CD1c-positive myeloid dendritic cell (primary cell): ENCODE measurements around the gene POTEF.
"Not testable (repeated sequence)": the region's sequence is repeated elsewhere in the genome, so short reads cannot be mapped to it uniquely, and the experiment has no call there.

Experiments
- DNase-seq: peaks from one replicate; pipeline ENCODE4 v3.0.0-alpha.2; 2016; ENCODE audit errors: extremely low spot score

Gene POTEF

DNA sequence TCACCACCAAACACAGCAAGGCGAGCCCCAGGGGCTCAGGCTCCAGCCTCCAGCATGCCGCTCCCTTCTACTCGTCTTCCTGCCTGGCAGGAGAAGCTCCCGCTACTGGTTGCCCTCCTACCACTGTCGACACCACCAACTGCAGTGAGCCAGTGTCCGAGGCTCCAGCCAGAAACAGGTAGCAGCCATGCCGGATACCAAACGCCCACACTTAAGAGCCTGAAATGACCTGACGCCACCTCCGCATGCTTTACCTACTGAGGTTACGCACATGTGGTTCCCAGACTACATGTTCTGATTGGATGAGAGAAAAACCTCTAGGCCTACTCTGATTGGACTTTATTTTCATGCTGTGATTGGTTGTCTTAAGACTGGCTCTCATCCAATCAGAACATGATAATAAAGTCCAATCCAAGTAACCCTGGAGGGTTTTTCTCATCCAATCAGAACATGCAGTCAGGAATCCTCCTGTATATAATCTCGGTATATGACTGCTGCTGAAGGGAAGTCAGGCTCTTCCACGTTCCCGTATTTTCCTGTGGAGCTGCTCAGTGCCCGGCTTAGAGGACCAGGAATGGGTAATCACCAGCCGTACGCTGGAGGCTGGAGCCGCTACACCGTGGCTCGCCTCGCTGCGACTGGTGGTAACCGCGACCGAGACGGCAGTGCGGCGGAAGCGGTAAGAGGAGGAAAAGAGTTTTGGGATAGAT, at the start of gene POTEF:
Gene POTEF (minus strand): TSS at position 103 of the 710 bp plus-strand sequence. CDS start 8,707 bp downstream, outside the sequence.
- not testable (repeated sequence) for DNase-seq

DNA sequence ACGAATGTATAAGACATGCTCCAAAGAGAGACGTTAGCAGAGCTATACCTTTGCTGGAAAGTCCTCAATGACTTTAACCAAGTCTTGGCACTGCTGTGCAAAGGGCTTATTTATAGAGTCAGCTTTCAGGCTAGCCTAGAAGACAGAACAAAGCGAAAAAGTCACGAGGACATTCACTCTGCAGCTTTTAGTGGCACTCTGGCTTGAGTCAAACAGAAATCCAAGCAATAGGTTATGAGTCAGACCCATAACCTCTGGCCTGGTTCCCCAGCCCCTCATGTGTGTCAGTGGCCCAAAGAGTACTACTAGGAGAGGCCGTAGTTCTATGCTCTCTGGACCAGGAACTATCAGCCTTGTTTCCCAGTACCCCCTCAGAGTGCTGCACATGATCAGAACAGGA, 45.8 kb upstream of the POTEF start:
- not testable (repeated sequence) for DNase-seq

DNA sequence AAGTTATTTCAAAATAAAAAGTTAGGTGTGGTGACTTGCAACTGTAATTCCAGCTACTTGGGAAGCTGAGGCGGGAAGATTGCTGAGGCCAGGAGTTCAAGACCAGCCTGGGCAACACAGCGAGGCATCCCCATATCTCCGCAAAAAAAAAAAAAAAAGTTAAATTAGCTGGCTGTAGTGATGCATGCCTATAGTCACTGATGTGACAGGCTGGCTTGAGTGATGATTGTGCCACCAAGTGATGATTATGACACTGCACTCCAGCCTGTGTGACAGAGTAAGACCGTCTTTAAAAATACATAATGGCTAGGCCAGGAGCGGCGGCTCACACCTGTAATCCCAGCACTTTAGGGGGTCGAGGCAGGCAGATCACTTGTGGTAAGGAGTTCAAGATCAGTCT, 40.9 kb upstream of the POTEF start:
- DNase-seq, result no peak

DNA sequence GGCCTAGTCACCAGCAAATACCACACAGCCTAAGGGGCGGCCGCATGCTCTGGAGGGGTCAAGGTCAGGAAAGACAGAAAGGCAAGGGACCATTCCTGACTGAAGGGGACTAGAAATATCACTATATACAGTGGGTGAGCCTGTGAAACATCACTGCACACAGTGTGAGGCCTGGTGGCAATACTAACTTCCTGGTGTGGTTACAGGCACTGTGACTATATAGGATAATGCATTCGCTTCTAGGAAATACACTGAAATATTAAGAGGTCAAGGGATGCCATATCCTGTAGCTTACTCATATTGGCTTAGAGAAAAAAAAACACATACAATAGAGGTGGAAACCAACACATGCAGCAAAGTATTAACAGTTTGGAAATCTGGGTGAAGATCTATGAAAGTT, 40.1 kb upstream of the POTEF start:
- not testable (repeated sequence) for DNase-seq

DNA sequence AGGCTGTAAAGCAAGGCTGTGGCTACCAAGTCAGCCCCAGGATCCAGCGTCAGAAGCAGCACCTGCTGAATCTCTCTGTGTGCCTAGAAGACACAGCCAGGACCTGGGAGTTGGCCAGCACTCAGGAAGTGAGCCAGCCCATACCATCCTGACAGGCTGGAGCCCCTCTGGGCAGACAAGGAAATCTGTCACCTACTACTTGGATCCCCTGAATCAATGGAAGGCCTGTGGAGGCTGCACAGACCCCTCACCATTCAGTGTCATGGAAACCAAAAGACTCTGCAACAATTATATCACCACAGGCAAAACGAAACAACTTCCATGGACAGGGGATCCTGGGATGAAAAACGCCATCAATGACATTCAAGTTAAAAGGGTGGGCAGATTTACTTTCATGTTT, 37.6 kb upstream of the POTEF start:
- DNase-seq, result not testable (repeated sequence)

DNA sequence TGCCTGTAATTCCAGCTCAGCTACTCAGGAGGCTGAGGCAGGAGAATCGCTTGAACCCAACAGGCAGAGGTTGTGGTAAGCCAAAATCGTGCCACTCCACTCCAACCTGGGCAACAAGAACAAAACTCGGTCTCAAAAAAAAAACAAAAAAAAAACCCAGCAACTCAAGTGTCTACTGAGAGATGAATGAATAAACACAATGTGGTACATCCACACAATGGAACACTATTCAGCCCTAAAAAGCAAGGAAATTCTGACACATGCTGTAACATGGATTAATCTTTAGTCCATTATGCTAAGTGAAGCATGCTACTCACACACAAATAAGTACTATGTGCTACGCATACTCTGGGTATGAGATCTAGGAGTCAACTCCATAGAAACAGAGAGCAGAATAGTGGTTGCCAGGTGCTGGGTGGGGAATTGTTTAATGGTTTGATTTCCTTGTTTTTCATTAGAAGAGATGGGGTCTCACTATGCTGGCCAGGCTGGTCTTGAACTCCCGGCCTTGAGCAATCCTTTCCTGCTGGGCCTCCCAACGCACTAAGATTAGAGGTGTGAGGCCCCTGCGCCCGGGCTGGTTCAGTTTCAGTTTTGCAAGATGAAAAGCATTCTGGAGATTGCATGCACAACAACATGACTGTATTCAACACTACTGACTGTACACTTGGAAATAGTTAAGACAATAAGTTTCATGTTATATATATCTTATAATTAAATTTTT, 36.4 kb upstream of the POTEF start:
- DNase-seq, result no peak

DNA sequence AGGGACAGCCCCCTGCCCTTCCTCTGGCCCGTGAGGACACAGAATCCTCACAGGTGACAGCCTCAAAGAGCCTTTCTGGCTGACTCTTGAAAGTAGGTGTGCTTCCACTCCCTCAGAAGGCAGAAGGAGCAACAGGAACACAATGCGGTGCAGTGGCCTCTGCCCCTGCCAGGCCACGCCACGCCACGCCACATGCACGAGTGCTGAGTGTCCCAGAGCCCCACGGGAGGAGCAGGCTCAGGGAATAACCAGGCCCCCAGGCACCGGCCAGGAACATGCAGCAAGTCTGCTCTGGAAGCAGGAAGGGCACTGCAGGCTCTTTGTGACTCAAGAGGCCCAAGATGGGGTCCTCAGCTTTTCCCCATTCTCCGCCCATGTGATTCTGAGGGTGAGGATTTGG, 33.9 kb upstream of the POTEF start:
- no peak for DNase-seq

DNA sequence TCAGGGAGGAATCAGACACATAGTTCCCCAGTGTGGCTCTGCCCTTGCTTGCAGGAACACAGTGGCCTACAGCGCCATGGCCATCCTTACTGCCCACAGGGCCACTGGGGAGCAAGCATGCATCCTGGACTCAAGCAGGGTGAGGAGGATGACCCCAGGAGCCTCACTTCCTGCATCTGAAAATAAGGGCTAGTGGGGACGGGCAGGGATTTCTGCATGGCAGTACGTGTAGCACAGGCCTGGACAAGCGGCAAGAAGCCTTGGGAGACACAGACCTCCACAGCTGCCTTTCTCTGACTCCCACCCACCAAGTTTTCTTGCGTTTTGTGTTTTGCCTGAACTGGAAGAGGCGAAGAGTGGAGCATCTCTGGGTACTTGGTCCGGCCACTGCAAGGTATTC, 33.5 kb upstream of the POTEF start:
- DNase-seq, result not testable (repeated sequence)

DNA sequence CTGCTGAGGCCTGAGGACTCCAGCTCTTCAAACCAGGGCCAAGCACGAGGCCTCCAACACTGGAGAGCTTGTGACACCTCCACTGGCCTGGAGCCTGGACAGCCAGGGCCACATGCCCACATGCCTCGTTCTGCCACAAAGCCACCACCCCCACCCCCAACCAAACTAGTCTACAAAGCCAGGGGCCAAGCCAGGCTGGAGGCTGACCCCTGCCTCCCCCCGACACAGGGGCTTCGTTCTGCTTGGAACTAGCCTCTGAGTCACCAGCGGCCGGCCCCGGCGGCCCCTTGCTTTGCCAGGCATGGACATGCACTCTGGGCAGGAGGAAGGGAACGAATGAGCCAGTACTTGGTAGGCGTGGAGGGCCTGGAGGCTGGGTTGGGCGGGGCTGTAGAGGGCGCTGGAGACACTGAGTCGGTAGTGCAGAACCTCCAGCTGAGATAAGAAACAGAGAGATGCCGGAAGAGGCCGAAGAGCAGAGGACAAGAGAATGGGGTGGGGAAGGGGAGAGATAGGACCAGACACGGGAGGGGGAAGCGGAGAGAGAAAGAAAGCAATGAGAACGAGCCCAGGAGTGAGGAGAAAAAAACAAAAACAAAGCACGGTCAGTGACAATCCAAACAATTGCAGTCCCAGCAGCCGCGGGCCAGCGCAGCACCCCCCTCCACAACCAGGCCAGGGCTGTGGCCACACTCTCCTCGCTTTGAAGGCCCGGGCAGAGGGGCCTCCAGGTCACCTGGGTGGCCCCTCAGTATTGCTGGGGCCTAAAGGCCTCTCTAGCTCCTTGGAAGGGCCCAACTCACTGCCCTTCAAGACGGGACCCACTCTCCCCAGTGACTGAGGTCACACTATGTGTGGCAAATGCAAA, 32.0 kb upstream of the POTEF start:
- DNase-seq, result not testable (repeated sequence)

DNA sequence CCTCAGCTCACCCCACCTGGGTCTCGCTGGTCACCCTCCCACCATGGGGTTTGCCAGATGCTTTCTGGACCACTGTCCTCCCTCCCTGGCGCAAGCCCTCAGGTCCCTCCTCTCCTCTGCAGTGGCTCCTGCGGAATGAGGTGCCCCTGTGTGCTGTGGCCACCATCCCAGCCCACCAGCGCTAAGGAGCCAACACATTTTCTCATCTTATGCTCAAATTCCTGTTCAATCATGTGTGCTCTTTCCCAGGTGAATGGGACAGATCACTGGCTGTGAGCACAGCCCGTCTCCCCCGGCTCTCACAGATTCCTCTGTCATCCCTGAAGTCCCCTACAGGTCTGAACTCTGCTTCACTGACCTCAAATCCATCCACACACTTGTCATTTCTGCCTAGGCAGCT, 31.1 kb upstream of the POTEF start:
- DNase-seq, result no peak

DNA sequence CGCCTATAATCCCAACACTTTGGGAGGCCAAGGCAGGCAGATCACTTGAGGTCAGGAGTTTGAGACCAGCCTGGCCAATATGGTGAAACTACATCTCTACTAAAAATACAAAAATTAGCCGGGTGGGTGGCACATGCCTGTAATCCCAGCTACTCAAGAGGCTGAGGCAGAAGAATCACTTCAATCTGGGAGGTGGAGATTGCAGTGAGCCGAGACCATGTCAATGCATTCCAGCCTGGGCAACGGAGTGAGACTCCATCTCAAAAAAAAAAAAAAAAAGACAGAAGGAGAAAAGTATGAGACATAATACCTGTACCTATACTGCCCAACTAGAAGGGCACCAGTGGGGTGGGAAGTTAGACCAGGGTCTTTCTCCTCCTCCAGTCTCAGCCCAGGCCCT, 30.4 kb upstream of the POTEF start:
- not testable (repeated sequence) for DNase-seq

DNA sequence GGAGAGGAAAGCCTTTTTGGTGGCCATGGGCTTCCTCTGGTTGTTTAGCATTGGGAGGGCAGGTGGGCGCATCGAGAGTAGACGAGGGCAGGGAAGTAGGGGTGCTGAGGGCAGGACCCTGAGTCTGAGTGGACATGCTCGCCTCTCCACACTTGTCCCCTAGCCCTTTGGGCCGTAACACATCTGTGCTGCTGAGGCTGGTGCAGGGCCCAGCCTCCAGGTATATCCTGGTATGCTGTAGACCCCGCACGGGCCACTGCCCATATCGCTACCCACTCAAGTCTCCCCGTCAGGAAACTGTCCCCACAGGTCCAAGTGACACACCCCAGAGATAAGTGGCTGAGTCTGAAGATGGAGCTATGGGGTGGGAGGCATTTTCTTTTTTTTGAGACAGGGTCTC, 29.6 kb upstream of the POTEF start:
- DNase-seq, result no peak

DNA sequence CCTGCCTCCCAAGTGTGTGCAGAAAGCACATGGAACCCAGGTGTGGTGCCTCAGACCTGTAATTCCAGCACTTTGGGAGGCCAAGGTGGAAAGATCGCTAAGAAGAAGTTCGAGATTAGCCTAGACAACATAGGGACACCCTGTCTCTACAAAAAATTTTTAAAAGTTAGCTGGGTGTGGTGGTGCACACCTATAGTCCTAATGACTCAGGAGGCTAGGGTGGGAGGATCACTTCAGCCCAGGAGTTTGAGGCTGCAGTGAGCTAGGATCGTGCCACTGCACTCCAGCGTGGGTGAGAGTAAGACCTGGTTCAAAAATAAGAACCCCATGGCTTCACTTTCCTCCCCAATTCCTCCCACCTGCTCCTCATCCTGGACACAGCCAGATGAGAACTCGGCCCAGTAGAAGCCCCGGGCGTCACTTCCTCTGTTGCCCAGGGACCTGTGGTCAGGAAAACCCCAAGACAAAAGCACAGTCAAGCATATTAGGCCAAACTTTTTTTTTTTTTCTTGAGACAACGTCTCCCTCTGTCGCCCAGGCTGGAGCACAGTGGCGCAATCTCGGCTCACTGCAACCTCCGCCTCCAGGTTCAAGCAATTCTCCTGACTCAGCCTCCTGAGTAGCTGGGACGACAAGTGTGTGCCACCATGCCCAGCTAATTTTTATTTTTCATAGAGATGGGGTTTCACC, 28.9 kb upstream of the POTEF start:
- DNase-seq, result peak; percentile 58

DNA sequence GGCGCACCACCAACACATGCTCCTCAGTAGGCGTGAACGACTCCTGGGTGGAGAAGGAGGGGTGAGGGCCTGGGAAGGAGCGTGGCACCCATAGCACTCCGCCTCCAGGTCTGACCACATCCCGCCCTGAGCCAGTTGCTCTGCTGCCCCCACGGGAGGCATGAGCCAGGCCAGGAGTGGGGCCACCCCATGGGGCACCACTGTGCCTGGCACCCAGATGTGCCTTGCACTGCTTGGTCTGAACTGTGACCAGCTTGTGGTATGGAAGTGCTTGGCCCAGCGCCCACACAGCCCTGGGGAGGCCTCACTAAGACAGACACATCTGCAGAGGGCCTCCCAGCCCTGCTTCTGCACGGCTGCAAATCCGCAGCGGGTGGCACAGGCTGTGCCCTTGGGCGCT, 28.3 kb upstream of the POTEF start:
- not testable (repeated sequence) for DNase-seq

DNA sequence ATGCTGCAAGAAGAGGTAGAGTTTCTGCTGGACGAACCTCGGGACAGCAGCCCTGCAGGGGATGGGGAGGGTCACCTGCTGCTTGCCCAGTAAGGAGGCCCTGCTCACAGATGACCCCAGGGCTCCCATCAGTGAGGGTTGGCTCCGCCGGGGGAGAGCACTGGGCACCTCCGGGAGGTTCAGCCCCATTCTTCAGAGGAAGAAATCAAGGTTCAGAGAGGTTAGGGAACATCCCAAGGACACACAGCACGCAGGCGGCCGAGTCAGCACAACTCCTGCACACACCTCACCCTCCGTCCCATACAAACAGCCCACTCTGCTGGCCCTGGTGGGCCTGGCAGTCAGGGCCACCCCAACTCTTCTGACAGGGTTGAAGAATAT, 27.6 kb upstream of the POTEF start:
- no peak for DNase-seq

DNA sequence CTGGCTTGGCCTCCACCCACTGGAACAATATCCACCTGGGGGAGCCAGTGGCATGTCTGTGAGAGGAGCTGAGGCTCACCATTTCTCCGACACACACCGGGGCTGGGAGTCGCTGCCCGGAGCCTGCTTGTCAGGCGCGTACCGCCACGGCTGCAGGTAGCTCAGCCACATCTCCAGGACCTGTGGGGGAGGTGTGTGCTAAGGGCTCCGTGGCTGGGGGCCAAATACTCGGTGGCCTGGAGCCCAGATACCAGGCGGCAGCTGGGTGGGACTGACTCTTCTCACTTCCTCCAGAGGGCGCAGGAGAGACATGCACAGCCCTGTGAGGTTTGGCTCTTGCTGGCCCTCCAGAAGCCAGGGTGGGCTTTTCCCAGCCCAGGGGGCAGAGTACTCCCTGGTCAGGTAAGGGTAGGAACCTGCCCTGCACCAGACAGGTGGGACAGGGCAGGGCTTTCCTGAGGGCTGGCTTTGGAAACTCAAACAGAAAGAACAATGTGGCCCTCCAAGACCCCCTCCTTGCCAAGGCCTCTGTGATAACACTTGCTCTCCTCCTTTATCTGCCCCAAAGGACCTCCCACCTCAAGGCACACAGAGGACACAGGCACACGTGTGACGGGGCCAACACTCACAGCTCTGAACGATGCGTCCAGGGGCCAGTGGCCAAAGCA, 27.1 kb upstream of the POTEF start:
- not testable (repeated sequence) for DNase-seq

DNA sequence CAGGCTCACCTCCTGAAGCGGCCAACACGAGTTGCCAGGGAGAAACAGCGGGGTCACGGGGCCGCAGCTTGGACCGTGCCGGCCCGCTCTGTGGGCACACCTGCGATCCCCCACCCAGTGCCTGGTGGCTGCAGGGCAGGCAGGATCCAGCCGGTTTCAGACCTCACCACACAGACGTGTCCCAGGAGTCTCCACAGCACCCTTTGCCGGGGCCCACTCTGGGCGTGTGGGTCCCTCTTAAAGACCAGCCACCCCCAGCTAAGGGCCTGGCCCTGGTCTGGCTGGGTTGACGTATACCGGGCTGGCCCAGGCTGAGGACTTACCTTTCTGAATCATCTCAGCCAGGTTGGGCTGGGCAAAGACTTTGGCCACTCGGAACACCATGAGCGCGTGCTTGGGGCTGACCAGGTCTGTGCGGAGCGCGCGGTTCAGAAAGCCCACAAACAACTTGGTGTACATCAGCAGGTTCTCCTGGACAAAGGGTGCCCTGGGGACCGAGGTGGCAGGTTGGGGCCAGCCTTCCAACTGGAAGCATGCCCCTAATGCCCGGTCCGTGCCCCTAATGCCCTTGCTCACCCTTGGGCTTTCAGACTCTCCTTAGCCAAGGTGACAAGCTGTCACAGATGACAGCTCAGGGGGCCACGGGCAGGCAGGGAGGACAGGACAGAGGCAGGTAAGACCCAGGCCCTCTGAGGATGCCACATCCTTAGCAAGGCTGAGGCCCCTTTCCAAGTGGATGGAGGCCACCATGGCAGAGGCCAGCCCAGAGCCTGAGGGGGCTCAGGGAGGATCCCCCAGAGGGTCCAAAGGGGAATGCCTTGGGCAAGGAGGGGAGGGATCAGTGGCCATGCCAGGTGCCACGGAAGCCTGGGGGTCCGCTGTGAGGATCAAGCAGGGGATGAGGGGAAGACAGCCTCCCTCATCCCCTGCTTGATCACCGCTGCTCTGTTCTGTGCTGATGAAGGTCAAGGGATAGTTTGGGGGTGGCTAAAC, 26.0 kb upstream of the POTEF start:
- no peak for DNase-seq

DNA sequence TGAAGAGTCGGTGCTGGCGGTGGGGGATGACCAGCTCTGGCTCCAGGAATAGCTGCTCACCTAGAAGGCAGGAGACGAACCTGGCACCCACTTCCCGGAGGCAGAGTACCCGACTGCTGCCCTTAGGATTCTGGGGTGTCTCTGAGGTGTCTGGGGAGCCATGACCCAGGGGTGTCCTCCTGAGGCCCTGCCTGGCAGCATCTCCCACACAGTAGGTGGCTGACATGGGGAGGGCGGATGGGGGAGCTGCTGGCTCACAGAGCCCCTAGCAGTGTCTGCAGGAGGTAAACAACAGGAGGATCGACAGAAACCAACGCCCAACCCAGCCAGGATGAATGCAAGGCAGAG, 25.4 kb upstream of the POTEF start:
- not testable (repeated sequence) for DNase-seq

DNA sequence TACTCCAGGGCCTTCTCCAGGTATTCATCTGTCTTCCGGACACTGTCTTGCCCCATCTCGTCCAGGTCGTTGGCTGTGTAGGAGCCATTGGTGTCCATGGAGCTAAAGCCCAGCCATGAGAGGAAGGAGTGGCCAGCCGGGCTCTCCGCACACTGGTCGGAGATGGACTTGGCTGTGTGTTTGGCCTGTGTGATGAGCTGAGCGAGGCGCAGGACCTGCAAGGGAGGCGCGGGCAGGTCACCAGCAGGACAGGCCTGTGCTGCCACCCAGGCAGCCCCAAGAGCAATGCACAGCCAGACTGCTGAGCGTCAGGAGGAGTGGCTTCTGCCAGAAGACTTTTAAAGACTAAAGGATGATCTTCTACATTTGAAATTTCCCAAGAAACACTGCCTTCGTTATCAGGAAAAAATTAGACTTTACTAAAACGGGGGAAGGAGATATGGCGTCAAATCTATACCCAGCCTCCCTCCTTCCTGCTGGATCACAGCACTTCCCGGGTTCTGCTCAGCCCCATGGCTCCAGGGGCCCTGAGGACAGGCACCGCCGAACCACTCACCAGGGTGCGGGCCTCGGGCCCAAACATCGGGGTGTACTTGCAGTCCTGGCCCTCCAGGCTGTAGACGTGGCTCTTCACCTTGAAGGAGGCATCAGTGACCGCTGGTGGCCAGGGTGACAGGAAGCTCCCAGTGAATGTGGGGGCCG, 24.9 kb upstream of the POTEF start:
- DNase-seq, result not testable (repeated sequence)
